ENCODE results near the gene IL10RA. TPM values are rescaled to one million over a fixed set of nuclear protein-coding genes. Genes with fewer than 3 reads are reported as not detected.

The IL10RA gene
- polyA plus RNA-seq, 1 experiment, result not detected

GRCh38 chr11:117969160-117969991 lies 16.8 kb upstream of the IL10RA start:
- Histone ChIP-seq H3K9me3 (ENCODE audit: control insufficient read depth, insufficient read depth, low read length) (no peaks in the 10 kb centered on the region), H3K27ac (ENCODE audit: low read depth, low read length) (no peak overlapping the region), H3K4me3 (ENCODE audit: low read depth, low read length) (no peak overlapping the region), H3K27me3 (ENCODE audit: control insufficient read depth, insufficient read depth, low read length) (peaks cover 3% of the 10 kb centered on the region)
- ChIA-PET CTCF (no interaction called here), POLR2A (no interaction called here)
- no peak for DNase-seq (ENCODE audit: low read depth, low spot score)
- TF ChIP-seq CTCF (IDR thresholded peaks at IDR 0.05; ENCODE audit: low read depth, low read length), result no peak

- no peak for DNase-seq (ENCODE audit: low read depth, low spot score)
- H3K9me3 ChIP-seq (ENCODE audit: control insufficient read depth, insufficient read depth, low read length), result no peaks in the 10 kb centered on the region
- CTCF ChIA-PET, result no interaction called here
- no peak overlapping the region for H3K4me3 ChIP-seq (ENCODE audit: low read depth, low read length)
- H3K27me3 ChIP-seq (ENCODE audit: control insufficient read depth, insufficient read depth, low read length), result peaks cover 3% of the 10 kb centered on the region
- POLR2A ChIA-PET, result no interaction called here
- H3K27ac ChIP-seq (ENCODE audit: low read depth, low read length), result no peak overlapping the region
- no peak for TF ChIP-seq CTCF (IDR thresholded peaks at IDR 0.05; ENCODE audit: low read depth, low read length)
Observed at GRCh38 chr11:117970400-117971024, 15.7 kb upstream of the IL10RA start.

- ChIA-PET POLR2A (no interaction called here), CTCF (interaction anchor here (1.5 kb wide), 1 partner anchor 25 kb away, joined by 4 read pairs; no protein-coding TSS in a partner anchor)
- Histone ChIP-seq H3K27me3 (ENCODE audit: control insufficient read depth, insufficient read depth, low read length) (peaks cover 3% of the 10 kb centered on the region), H3K9me3 (ENCODE audit: control insufficient read depth, insufficient read depth, low read length) (no peaks in the 10 kb centered on the region), H3K4me3 (ENCODE audit: low read depth, low read length) (no peak overlapping the region), H3K27ac (ENCODE audit: low read depth, low read length) (no peak overlapping the region)
- DNase-seq (ENCODE audit: low read depth, low spot score), result no peak
- no peak for TF ChIP-seq CTCF (IDR thresholded peaks at IDR 0.05; ENCODE audit: low read depth, low read length)
Observed at GRCh38 chr11:117972044-117972443, 14.2 kb upstream of the IL10RA start.

GRCh38 chr11:117972629-117973502 lies 13.3 kb upstream of the IL10RA start:
- no peaks in the 10 kb centered on the region for H3K9me3 ChIP-seq (ENCODE audit: control insufficient read depth, insufficient read depth, low read length)
- TF ChIP-seq CTCF (IDR thresholded peaks at IDR 0.05; ENCODE audit: low read depth, low read length), result no peak
- H3K27me3 ChIP-seq (ENCODE audit: control insufficient read depth, insufficient read depth, low read length), result peaks cover 3% of the 10 kb centered on the region
- POLR2A ChIA-PET, result no interaction called here
- CTCF ChIA-PET, result no interaction called here
- no peak overlapping the region for H3K4me3 ChIP-seq (ENCODE audit: low read depth, low read length)
- no peak overlapping the region for H3K27ac ChIP-seq (ENCODE audit: low read depth, low read length)
- DNase-seq (ENCODE audit: low read depth, low spot score), result no peak

Data from AG04450 (cell line).